Measurements from ENCODE around the gene WBP1. TPM values are rescaled to one million over a fixed set of nuclear protein-coding genes. Genes with fewer than 3 reads are reported as not detected.

WBP1 gene
- total RNA-seq, 1 donor from 2014 or later, result 38.2 TPM

DNA sequence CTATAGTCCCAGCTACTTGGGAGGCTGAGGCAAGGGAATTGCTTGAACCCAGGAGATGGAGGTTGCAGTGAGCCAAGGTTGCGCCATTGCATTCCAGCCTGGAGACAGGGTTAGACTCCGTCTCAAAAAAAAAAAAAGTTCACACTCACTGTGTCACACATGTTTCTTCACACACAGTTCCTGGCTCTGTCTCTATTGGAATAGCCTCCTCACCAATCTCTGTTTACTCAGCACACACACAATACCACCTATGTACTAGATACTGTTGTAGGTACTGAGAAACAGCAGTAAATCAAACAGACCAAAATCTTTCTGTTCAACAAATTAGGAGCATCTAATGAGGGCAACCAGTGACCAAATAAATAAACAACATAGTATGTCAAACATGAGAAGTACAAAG is 27.9 kb downstream of the WBP1 start:
- H3K9ac ChIP-seq, result no peak overlapping the region
- peaks cover 16% of the 10 kb centered on the region for H4K20me1 ChIP-seq (ENCODE audit: low read depth)
- H3K27ac ChIP-seq, result no peak overlapping the region
- no peak overlapping the region for H3K4me2 ChIP-seq
- DNase-seq (ENCODE audit: low spot score), result no peak
- peaks cover 21% of the 10 kb centered on the region for H3K79me2 ChIP-seq (ENCODE audit: low read depth)
- H2AFZ ChIP-seq (replicated peaks), result no peak overlapping the region
- H3K36me3 ChIP-seq, result no peaks in the 10 kb centered on the region
- H3K4me1 Mint-ChIP-seq, result peaks cover 9% of the 10 kb centered on the region
- H3K36me3 Mint-ChIP-seq, result peaks cover 17% of the 10 kb centered on the region
- no peaks in the 10 kb centered on the region for H3K9me3 Mint-ChIP-seq
- no peak overlapping the region for H3K27ac Mint-ChIP-seq
- H3K9me3 ChIP-seq (ENCODE audit: low read depth), result no peaks in the 10 kb centered on the region
- H3K4me3 Mint-ChIP-seq, result no peak overlapping the region
- peaks cover 4% of the 10 kb centered on the region for H3K4me1 ChIP-seq
- no peaks in the 10 kb centered on the region for H3K27me3 Mint-ChIP-seq (ENCODE audit: insufficient read depth, low read depth)
- no peaks in the 10 kb centered on the region for H3K27me3 ChIP-seq
- H3F3A ChIP-seq (ENCODE audit: low read depth), result no peaks in the 10 kb centered on the region
- no peak overlapping the region for H3K4me3 ChIP-seq
- TF ChIP-seq, protein P1, sequence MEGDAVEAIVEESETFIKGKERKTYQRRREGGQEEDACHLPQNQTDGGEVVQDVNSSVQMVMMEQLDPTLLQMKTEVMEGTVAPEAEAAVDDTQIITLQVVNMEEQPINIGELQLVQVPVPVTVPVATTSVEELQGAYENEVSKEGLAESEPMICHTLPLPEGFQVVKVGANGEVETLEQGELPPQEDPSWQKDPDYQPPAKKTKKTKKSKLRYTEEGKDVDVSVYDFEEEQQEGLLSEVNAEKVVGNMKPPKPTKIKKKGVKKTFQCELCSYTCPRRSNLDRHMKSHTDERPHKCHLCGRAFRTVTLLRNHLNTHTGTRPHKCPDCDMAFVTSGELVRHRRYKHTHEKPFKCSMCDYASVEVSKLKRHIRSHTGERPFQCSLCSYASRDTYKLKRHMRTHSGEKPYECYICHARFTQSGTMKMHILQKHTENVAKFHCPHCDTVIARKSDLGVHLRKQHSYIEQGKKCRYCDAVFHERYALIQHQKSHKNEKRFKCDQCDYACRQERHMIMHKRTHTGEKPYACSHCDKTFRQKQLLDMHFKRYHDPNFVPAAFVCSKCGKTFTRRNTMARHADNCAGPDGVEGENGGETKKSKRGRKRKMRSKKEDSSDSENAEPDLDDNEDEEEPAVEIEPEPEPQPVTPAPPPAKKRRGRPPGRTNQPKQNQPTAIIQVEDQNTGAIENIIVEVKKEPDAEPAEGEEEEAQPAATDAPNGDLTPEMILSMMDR (IDR thresholded peaks at IDR 0.05), result no peak
- no peak for TF ChIP-seq EZH2phosphoT487 (IDR thresholded peaks at IDR 0.05)
- TF ChIP-seq EZH2 (IDR thresholded peaks at IDR 0.05), result no peak

DNA sequence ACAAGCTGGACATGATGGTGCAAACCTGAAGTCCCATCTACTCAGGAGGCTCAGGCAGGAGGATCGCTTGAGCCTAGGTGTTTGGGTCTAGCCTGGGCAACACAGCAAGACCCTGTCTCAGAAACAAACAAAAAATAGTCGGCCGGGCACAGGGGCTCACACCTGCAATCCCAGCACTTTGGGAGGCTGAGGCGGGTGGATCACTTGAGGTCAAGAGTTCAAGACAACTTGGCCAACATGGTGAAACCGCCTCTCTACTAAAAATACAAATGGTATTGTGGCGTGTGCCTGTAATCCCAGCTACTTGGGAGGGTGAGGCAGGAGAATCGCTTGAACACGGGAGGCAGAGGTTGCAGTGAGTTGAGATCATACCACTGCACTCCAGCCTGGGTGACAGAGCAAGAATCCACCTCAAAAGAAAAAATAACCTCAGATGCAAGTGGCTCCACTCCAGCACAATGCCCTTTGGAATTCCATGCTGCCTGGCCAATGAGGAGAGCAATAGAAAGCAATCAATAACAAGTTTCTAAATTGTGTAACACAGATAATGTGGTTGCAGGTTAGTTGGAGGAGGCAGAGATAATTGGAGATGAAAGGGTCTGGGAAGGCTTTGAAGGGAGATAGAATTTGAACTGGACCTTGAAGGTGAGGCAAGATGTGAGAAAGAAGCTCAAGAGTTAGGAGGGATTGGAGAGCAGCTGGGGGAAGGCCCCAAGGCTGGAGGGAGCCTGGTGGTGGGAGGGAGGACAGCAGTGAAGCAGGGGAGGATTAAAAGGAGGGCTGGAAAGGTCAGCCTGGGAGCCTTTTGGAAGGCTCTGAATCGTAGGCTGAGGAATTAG is 30.6 kb downstream of the WBP1 start:
- TF ChIP-seq EZH2phosphoT487 (IDR thresholded peaks at IDR 0.05) (no peak), EZH2 (IDR thresholded peaks at IDR 0.05) (no peak)
- TF ChIP-seq, protein P1 (IDR thresholded peaks at IDR 0.05), result no peak
- Histone ChIP-seq H3K27ac (no peak overlapping the region), H3K4me1 (no peaks in the 10 kb centered on the region), H3K36me3 (no peaks in the 10 kb centered on the region), H2AFZ (replicated peaks) (no peak overlapping the region), H3K4me2 (no peak overlapping the region), H3K27me3 (no peaks in the 10 kb centered on the region), H3K9ac (no peak overlapping the region), H4K20me1 (ENCODE audit: low read depth) (peaks cover 4% of the 10 kb centered on the region), H3K79me2 (ENCODE audit: low read depth) (peaks cover 6% of the 10 kb centered on the region), H3F3A (ENCODE audit: low read depth) (no peaks in the 10 kb centered on the region), H3K9me3 (ENCODE audit: low read depth) (no peaks in the 10 kb centered on the region), H3K4me3 (no peak overlapping the region)
- Mint-ChIP-seq H3K9me3 (no peaks in the 10 kb centered on the region), H3K27me3 (ENCODE audit: insufficient read depth, low read depth) (no peaks in the 10 kb centered on the region), H3K36me3 (peaks cover 28% of the 10 kb centered on the region), H3K4me3 (no peak overlapping the region), H3K27ac (no peak overlapping the region), H3K4me1 (no peaks in the 10 kb centered on the region)
- no peak for DNase-seq (ENCODE audit: low spot score)

DNA sequence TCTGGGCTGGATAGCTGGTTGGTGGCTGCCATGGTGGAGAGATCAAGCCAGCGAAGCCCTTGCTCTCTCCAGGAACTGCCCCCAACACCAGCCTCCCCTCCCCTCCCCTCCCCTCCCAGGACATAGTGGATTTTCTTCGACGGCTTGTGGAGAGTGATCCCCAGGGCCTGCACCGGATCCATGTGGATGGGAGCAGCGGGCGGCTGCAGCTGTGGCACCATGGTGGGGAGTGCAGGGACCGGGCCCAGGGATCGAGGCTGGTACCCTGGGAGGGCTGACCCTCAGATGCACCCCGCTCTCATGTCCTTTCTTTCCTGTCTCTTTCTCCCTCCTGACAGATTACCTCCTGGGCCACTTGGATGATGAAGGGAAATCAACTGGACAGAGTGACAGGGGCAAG is 31.7 kb downstream of the WBP1 start:
- H2AFZ ChIP-seq (replicated peaks), result no peak overlapping the region
- Mint-ChIP-seq H3K27ac (no peak overlapping the region), H3K4me3 (no peak overlapping the region), H3K9me3 (no peaks in the 10 kb centered on the region), H3K36me3 (peaks cover 28% of the 10 kb centered on the region), H3K27me3 (ENCODE audit: insufficient read depth, low read depth) (no peaks in the 10 kb centered on the region), H3K4me1 (no peaks in the 10 kb centered on the region)
- peaks cover 4% of the 10 kb centered on the region for H4K20me1 ChIP-seq (ENCODE audit: low read depth)
- H3F3A ChIP-seq (ENCODE audit: low read depth), result no peaks in the 10 kb centered on the region
- H3K4me3 ChIP-seq, result no peak overlapping the region
- H3K27me3 ChIP-seq, result peaks cover 9% of the 10 kb centered on the region
- H3K4me1 ChIP-seq, result no peaks in the 10 kb centered on the region
- DNase-seq (ENCODE audit: low spot score), result no peak
- H3K79me2 ChIP-seq (ENCODE audit: low read depth), result no peaks in the 10 kb centered on the region
- no peaks in the 10 kb centered on the region for H3K36me3 ChIP-seq
- TF ChIP-seq EZH2phosphoT487 (IDR thresholded peaks at IDR 0.05), result no peak
- no peak for TF ChIP-seq EZH2 (IDR thresholded peaks at IDR 0.05)
- TF ChIP-seq, protein P1 (IDR thresholded peaks at IDR 0.05), result no peak
- no peaks in the 10 kb centered on the region for H3K9me3 ChIP-seq (ENCODE audit: low read depth)
- no peak overlapping the region for H3K27ac ChIP-seq
- no peak overlapping the region for H3K4me2 ChIP-seq
- H3K9ac ChIP-seq, result no peak overlapping the region
